B cell (primary cell): ENCODE results near the gene PHLDB3. TPM values are rescaled to one million over a fixed set of nuclear protein-coding genes. Genes with fewer than 3 reads are reported as not detected.

Source experiments
- ATAC-seq: fragments of 200-7000 bp; cut with Tn5 transposase; one replicate; pipeline ENCODE4 v1.10.0; 2021; ENCODE audit warnings: low read depth, mild to moderate bottlenecking, moderate number of reproducible peaks, moderate library complexity
- CTCF ChIA-PET: fragments of 350-600 bp; sonication (Branson Sonifier 250); formaldehyde crosslinking; loops from one replicate; lab custom pipeline; 2021; ENCODE audit warnings: antibody characterized with exemption, inconsistent platforms; lab: Charles Lee
- POLR2A ChIA-PET: fragments of 350-600 bp; sonication (Branson Sonifier 250); formaldehyde crosslinking; loops from one replicate; lab custom pipeline; 2021; ENCODE audit warnings: antibody characterized with exemption; lab: Charles Lee
- DNase-seq: peaks from one replicate; pipeline ENCODE4 v3.0.0; 2013
- H2AFZ ChIP-seq: 2 replicates; pipeline ENCODE4 v1.6.1; 2012; ENCODE audit warnings: mild to moderate bottlenecking, low read depth, low read length; ENCODE audit not compliant: insufficient read depth, poor library complexity, severe bottlenecking
- H3K27ac ChIP-seq, 2 donors: 1 replicate in 1 of 2; 2 replicates in 1 of 2; pipeline ENCODE4 v1.5.1; 2012 to 2013; ENCODE audit warnings: low read length in 2 of 2, mild to moderate bottlenecking in 2 of 2, moderate library complexity in 1 of 2
- H3K27me3 ChIP-seq, 4 experiments: fragments of 200-600 bp in 1 of 4; sonication (generic) in 1 of 4; replicated peaks in 1 of 4; 1 replicate in 2 of 4; 2 replicates in 2 of 4; pipeline versions ENCODE4 v1.6.1 to v1.7.0; 2013 to 2016; ENCODE audit warnings: low read length in 3 of 4, mild to moderate bottlenecking in 2 of 4, mixed read lengths in 1 of 4, moderate library complexity in 1 of 4; ENCODE audit not compliant: insufficient read depth in 4 of 4, control insufficient read depth in 3 of 4; ENCODE audit errors: control extremely low read depth in 1 of 4
- H3K36me3 ChIP-seq, 2 experiments: replicated peaks in 1 of 2; 1 replicate in 1 of 2; 2 replicates in 1 of 2; pipeline versions ENCODE4 v1.6.1 to v1.7.1; 2013; ENCODE audit warnings: low read length in 1 of 2; ENCODE audit not compliant: insufficient read depth in 2 of 2, control insufficient read depth in 1 of 2; ENCODE audit errors: control extremely low read depth in 1 of 2, extremely low read depth in 1 of 2
- H3K4me1 ChIP-seq, 2 donors: fragments of 200-600 bp in 1 of 2; sonication (generic) in 1 of 2; 1 replicate in 1 of 2; 2 replicates in 1 of 2; pipeline versions ENCODE4 v1.5.1 to v1.6.1; 2013 to 2017; ENCODE audit warnings: low read length in 2 of 2; ENCODE audit not compliant: control insufficient read depth in 2 of 2, insufficient read depth in 2 of 2
- H3K4me2 ChIP-seq: replicated peaks from 2 replicates; pipeline ENCODE3; 2012; ENCODE audit warnings: mild to moderate bottlenecking, low read depth, low read length; ENCODE audit not compliant: poor library complexity, severe bottlenecking
- H3K4me3 ChIP-seq, 5 experiments: fragments of 200-600 bp in 1 of 5; sonication (generic) in 1 of 5; 1 replicate in 3 of 5; 2 replicates in 2 of 5; pipeline versions ENCODE4 v1.5.1 to v1.7.0; 2011 to 2016; ENCODE audit warnings: low read length in 4 of 5, mild to moderate bottlenecking in 4 of 5, low read depth in 2 of 5, control low read depth in 1 of 5, moderate library complexity in 1 of 5; ENCODE audit not compliant: insufficient read depth in 1 of 5; ENCODE audit errors: control extremely low read depth in 1 of 5, extremely low read depth in 1 of 5
- H3K79me2 ChIP-seq: fragments of 200-600 bp; sonication (generic); one replicate; pipeline ENCODE4 v1.6.0; 2016; ENCODE audit warnings: low read length; ENCODE audit not compliant: control insufficient read depth, insufficient read depth
- H3K9ac ChIP-seq: fragments of 200-600 bp; sonication (generic); 2 replicates; pipeline ENCODE4 v1.6.1; 2017; ENCODE audit warnings: mild to moderate bottlenecking, low read length, moderate library complexity
- H3K9me3 ChIP-seq, 3 donors: one replicate each; pipeline versions ENCODE4 v1.6.1 to v1.7.1; 2013; ENCODE audit warnings: low read length in 2 of 3; ENCODE audit not compliant: control insufficient read depth in 2 of 3, insufficient read depth in 1 of 3; ENCODE audit errors: control extremely low read depth in 1 of 3
- H4K20me1 ChIP-seq: 2 replicates; pipeline ENCODE4 v1.6.0; 2012; ENCODE audit warnings: mild to moderate bottlenecking, low read length; ENCODE audit not compliant: insufficient read depth, control insufficient read depth, poor library complexity, severe bottlenecking
- H3K27ac Mint-ChIP-seq: one replicate; pipeline ENCODE4 v1.8.0; 2021; ENCODE audit warnings: mixed read lengths
- H3K27me3 Mint-ChIP-seq: one replicate; pipeline ENCODE4 v1.8.0; 2021; ENCODE audit warnings: mixed read lengths
- H3K4me1 Mint-ChIP-seq: one replicate; pipeline ENCODE4 v1.8.0; 2021; ENCODE audit warnings: mixed read lengths
- H3K4me3 Mint-ChIP-seq: one replicate; pipeline ENCODE4 v1.8.0; 2021; ENCODE audit warnings: mixed read lengths
- H3K9me3 Mint-ChIP-seq: one replicate; pipeline ENCODE4 v1.8.0; 2022; ENCODE audit warnings: mixed read lengths; ENCODE audit not compliant: insufficient read depth
- EZH2 ChIP-seq: IDR thresholded peaks from 2 replicates; pipeline ENCODE4 v1.6.1; 2012; ENCODE audit warnings: borderline replicate concordance, low read depth, mild to moderate bottlenecking, moderate library complexity, low read length; ENCODE audit not compliant: insufficient read depth, poor library complexity, severe bottlenecking
- WGBS: methylation state at CpG from one replicate; pipeline ENCODE4 v1.1.5; 2013; ENCODE audit warnings: missing lambda C conversion rate; ENCODE audit not compliant: insufficient coverage; 5-methylcytosine and 5-hydroxymethylcytosine counted together
- intact Hi-C: fragments of 100-400 bp; cut with micrococcal nuclease; formaldehyde crosslinking; loops from one replicate; pipeline ENCODE4 v1.10.0; 2022
- polyA plus RNA-seq: library from polyadenylated mRNA; depleted of rRNA; stranded (reverse); fragments of >200 nt; gene quantifications from 2 replicates; pipeline ENCODE4 v1.2.3, GENCODE V29; 2012
- total RNA-seq, 2 donors: library from RNA; stranded (reverse); fragments of 120-200 nt in 1 of 2; gene quantifications; 1 replicate in 1 of 2; 2 replicates in 1 of 2; pipeline versions ENCODE4 v1.2.3 to v1.2.4, GENCODE V29; 2013 to 2022
- TF ChIP-seq, protein P1 (sequence below): fragments of 200-600 bp; IDR thresholded peaks from one replicate; pipeline ENCODE4 v1.8.0; 2022; ENCODE audit warnings: antibody characterized with exemption, mild to moderate bottlenecking

PHLDB3 gene
- total and polyA plus RNA-seq, 2 donors (not counting 1 experiment from before 2014, with no cell fraction given): 10.2 to 30.7 TPM

DNA sequence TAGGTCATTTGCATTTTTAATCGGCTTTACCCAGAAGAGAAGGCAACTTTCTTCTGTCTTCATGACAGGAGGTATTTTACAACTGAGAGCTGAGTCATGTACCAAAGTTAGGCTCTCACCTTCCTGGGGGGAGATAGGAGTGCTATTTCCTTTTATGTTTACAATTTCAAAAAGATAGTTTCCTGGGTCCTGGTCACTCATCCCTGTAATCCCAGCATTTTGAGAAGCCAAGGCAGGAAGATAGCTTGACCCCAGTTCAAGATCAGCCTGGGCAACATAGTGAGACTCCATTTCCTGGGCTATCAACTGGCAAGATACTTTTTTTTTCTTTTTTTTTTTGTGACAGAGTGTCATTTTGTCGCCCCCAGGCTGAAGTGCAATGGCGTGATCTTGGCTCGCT lies 46.7 kb downstream of the PHLDB3 start:
- Mint-ChIP-seq H3K27ac (no peak overlapping the region), H3K9me3 (no peaks in the 10 kb centered on the region), H3K27me3 (peaks cover 4% of the 10 kb centered on the region), H3K4me3 (no peak overlapping the region), H3K4me1 (peaks cover 3% of the 10 kb centered on the region)
- CTCF ChIA-PET: interaction anchor here (7.0 to 18.4 kb wide), 2 partner anchors 10 to 65 kb away, joined by 40 to 644 read pairs; partner anchors contain the start of gene ETHE1
- H4K20me1 ChIP-seq: no peaks in the 10 kb centered on the region
- POLR2A ChIA-PET: interaction anchor here (0.6 kb wide), 1 partner anchor 31 kb away, joined by 4 read pairs; no protein-coding TSS in a partner anchor
- TF ChIP-seq, protein P1, sequence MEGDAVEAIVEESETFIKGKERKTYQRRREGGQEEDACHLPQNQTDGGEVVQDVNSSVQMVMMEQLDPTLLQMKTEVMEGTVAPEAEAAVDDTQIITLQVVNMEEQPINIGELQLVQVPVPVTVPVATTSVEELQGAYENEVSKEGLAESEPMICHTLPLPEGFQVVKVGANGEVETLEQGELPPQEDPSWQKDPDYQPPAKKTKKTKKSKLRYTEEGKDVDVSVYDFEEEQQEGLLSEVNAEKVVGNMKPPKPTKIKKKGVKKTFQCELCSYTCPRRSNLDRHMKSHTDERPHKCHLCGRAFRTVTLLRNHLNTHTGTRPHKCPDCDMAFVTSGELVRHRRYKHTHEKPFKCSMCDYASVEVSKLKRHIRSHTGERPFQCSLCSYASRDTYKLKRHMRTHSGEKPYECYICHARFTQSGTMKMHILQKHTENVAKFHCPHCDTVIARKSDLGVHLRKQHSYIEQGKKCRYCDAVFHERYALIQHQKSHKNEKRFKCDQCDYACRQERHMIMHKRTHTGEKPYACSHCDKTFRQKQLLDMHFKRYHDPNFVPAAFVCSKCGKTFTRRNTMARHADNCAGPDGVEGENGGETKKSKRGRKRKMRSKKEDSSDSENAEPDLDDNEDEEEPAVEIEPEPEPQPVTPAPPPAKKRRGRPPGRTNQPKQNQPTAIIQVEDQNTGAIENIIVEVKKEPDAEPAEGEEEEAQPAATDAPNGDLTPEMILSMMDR: no peak
- TF ChIP-seq EZH2: no peak
- no peaks in the 10 kb centered on the region for H3K36me3 ChIP-seq
- DNase-seq: no peak
- no peak overlapping the region for H3K4me2 ChIP-seq
- H3K4me3 ChIP-seq: no peak overlapping the region
- peaks cover 0 to 8% of the 10 kb centered on the region in 2 donors for H3K4me1 ChIP-seq
- H2AFZ ChIP-seq: no peak overlapping the region
- H3K9ac ChIP-seq: no peak overlapping the region
- H3K79me2 ChIP-seq: no peaks in the 10 kb centered on the region
- WGBS: 90% methylated on average over 3 of the region's 4 CpGs
- H3K27me3 ChIP-seq: no peaks in the 10 kb centered on the region
- no peak overlapping the region for H3K27ac ChIP-seq
- ATAC-seq: no peak
- H3K9me3 ChIP-seq: peaks cover 0 to 2% (median 0%) of the 10 kb centered on the region in 3 donors
- intact Hi-C loops: no loop called here

- H3K27ac Mint-ChIP-seq: no peak overlapping the region
- WGBS: 89% methylated on average over 4 of the region's 10 CpGs
- H3K9me3 ChIP-seq: peaks cover 0 to 2% (median 0%) of the 10 kb centered on the region in 3 donors
- no peak overlapping the region for H2AFZ ChIP-seq
- DNase-seq (no peak), ATAC-seq (no peak)
- ChIA-PET CTCF (interaction anchor here (7.0 to 18.4 kb wide), 2 partner anchors 8 to 67 kb away, joined by 40 to 644 read pairs; partner anchors contain the start of gene ETHE1), POLR2A (no interaction called here)
- no peak overlapping the region for H3K27ac ChIP-seq
- no peak overlapping the region for H3K9ac ChIP-seq
- no peaks in the 10 kb centered on the region for H3K36me3 ChIP-seq
- H3K4me3 Mint-ChIP-seq: no peak overlapping the region
- no peaks in the 10 kb centered on the region for H3K9me3 Mint-ChIP-seq
- no peaks in the 10 kb centered on the region for H4K20me1 ChIP-seq
- H3K27me3 ChIP-seq: no peaks in the 10 kb centered on the region
- H3K79me2 ChIP-seq: no peaks in the 10 kb centered on the region
- TF ChIP-seq EZH2: no peak
- TF ChIP-seq, protein P1: no peak
- peaks cover 11% of the 10 kb centered on the region for H3K27me3 Mint-ChIP-seq
- intact Hi-C loops: no loop called here
- H3K4me1 Mint-ChIP-seq: no peaks in the 10 kb centered on the region
- peaks cover 0 to 5% of the 10 kb centered on the region in 2 donors for H3K4me1 ChIP-seq
- H3K4me3 ChIP-seq: no peak overlapping the region
- no peak overlapping the region for H3K4me2 ChIP-seq
Measured at GRCh38 chr19:43455321-43456113, 49.0 kb downstream of the PHLDB3 start.
